A549 (cell line): ENCODE data around the gene ZNF879.

ENCODE experiments used
- BHLHE40 ChIP-seq: IDR thresholded peaks from 2 replicates; pipeline ENCODE4 v1.6.1; 2012; ENCODE audit warnings: low read depth, low read length, inconsistent platforms
- TF ChIP-seq, protein P1 (sequence below): fragments of >200 bp; sonication (Bioruptor Twin); formaldehyde crosslinking; IDR thresholded peaks from 3 replicates; pipeline ENCODE4 v1.5.1; 2016

DNA sequence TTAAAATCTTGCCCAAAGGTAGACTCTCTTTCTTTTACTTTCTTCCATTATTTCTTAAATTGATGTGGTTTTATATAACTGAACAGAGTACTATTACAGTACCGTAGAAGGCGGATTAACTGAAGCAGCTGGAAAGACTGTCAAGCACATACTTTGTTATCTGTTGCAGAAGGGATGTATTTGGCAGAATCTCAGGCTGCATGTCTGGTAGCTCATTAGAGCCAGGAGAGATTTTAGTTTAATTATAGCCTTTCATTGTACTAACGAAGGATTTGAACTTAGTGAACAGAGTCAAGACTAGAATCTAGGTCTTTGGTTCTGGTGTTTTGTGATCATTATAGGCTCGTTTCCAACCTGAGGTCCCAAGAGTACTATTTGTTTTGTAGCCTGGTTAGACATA is 57.1 kb downstream of the ZNF879 start:
- TF ChIP-seq, protein P1, sequence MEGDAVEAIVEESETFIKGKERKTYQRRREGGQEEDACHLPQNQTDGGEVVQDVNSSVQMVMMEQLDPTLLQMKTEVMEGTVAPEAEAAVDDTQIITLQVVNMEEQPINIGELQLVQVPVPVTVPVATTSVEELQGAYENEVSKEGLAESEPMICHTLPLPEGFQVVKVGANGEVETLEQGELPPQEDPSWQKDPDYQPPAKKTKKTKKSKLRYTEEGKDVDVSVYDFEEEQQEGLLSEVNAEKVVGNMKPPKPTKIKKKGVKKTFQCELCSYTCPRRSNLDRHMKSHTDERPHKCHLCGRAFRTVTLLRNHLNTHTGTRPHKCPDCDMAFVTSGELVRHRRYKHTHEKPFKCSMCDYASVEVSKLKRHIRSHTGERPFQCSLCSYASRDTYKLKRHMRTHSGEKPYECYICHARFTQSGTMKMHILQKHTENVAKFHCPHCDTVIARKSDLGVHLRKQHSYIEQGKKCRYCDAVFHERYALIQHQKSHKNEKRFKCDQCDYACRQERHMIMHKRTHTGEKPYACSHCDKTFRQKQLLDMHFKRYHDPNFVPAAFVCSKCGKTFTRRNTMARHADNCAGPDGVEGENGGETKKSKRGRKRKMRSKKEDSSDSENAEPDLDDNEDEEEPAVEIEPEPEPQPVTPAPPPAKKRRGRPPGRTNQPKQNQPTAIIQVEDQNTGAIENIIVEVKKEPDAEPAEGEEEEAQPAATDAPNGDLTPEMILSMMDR: no peak
- no peak for TF ChIP-seq BHLHE40
